Measurements from ENCODE around the gene CFI.

GRCh38 chr4:109752525-109752924, 49.3 kb downstream of the CFI start:
- TF ChIP-seq CTCF (IDR thresholded peaks at IDR 0.05) = no peak
- TF ChIP-seq POLR2A (IDR thresholded peaks at IDR 0.05) = no peak
